ENCODE data around the gene SCT.

The SCT gene

GRCh38 chr11:626475-627307 is at the start of gene SCT:
Gene SCT, minus strand, starts transcription at chr11:627181. Its CDS starts 38 bp downstream, at chr11:627143.
- Histone ChIP-seq H3K27me3 (ENCODE audit: control insufficient read depth, insufficient read depth, low read length) (peaks cover 4% of the 10 kb centered on the region), H3K36me3 (ENCODE audit: control insufficient read depth, insufficient read depth, low read length) (no peaks in the 10 kb centered on the region), H3K4me1 (ENCODE audit: control insufficient read depth, insufficient read depth, low read length) (peaks cover 33% of the 10 kb centered on the region), H3K4me3 (ENCODE audit: low read length) (no peak within 1 kb of the TSS), H3K9me3 (ENCODE audit: control insufficient read depth, low read length) (no peaks in the 10 kb centered on the region), H3K9ac (ENCODE audit: low read length) (no peak within 1 kb of the TSS)

GRCh38 chr11:674406-674805 is 47.4 kb upstream of the SCT start:
- Histone ChIP-seq H3K4me3 (ENCODE audit: low read length) (no peak overlapping the region), H3K9ac (ENCODE audit: low read length) (no peak overlapping the region), H3K4me1 (ENCODE audit: control insufficient read depth, insufficient read depth, low read length) (no peaks in the 10 kb centered on the region), H3K9me3 (ENCODE audit: control insufficient read depth, low read length) (no peaks in the 10 kb centered on the region), H3K36me3 (ENCODE audit: control insufficient read depth, insufficient read depth, low read length) (no peaks in the 10 kb centered on the region), H3K27me3 (ENCODE audit: control insufficient read depth, insufficient read depth, low read length) (no peaks in the 10 kb centered on the region)

GRCh38 chr11:673866-674265 is 46.9 kb upstream of the SCT start:
- H3K9me3 ChIP-seq (ENCODE audit: control insufficient read depth, low read length): no peaks in the 10 kb centered on the region
- no peaks in the 10 kb centered on the region for H3K36me3 ChIP-seq (ENCODE audit: control insufficient read depth, insufficient read depth, low read length)
- H3K4me1 ChIP-seq (ENCODE audit: control insufficient read depth, insufficient read depth, low read length): no peaks in the 10 kb centered on the region
- no peaks in the 10 kb centered on the region for H3K27me3 ChIP-seq (ENCODE audit: control insufficient read depth, insufficient read depth, low read length)
- no peak overlapping the region for H3K4me3 ChIP-seq (ENCODE audit: low read length)
- no peak overlapping the region for H3K9ac ChIP-seq (ENCODE audit: low read length)

GRCh38 chr11:665704-666281 is 38.8 kb upstream of the SCT start:
- H3K4me3 ChIP-seq (ENCODE audit: low read length): no peak overlapping the region
- H3K9ac ChIP-seq (ENCODE audit: low read length): no peak overlapping the region
- H3K36me3 ChIP-seq (ENCODE audit: control insufficient read depth, insufficient read depth, low read length): no peaks in the 10 kb centered on the region
- no peaks in the 10 kb centered on the region for H3K4me1 ChIP-seq (ENCODE audit: control insufficient read depth, insufficient read depth, low read length)
- no peaks in the 10 kb centered on the region for H3K9me3 ChIP-seq (ENCODE audit: control insufficient read depth, low read length)
- H3K27me3 ChIP-seq (ENCODE audit: control insufficient read depth, insufficient read depth, low read length): no peaks in the 10 kb centered on the region

- Histone ChIP-seq H3K27me3 (ENCODE audit: control insufficient read depth, insufficient read depth, low read length) (no peaks in the 10 kb centered on the region), H3K9ac (ENCODE audit: low read length) (no peak overlapping the region), H3K36me3 (ENCODE audit: control insufficient read depth, insufficient read depth, low read length) (no peaks in the 10 kb centered on the region), H3K4me1 (ENCODE audit: control insufficient read depth, insufficient read depth, low read length) (no peaks in the 10 kb centered on the region), H3K4me3 (ENCODE audit: low read length) (no peak overlapping the region), H3K9me3 (ENCODE audit: control insufficient read depth, low read length) (no peaks in the 10 kb centered on the region)
These were observed 38.2 kb upstream of the SCT start for GRCh38 chr11:665062-665703.

- H3K36me3 ChIP-seq (ENCODE audit: control insufficient read depth, insufficient read depth, low read length): no peaks in the 10 kb centered on the region
- no peaks in the 10 kb centered on the region for H3K27me3 ChIP-seq (ENCODE audit: control insufficient read depth, insufficient read depth, low read length)
- H3K9ac ChIP-seq (ENCODE audit: low read length): no peak overlapping the region
- no peaks in the 10 kb centered on the region for H3K9me3 ChIP-seq (ENCODE audit: control insufficient read depth, low read length)
- H3K4me3 ChIP-seq (ENCODE audit: low read length): no peak overlapping the region
- H3K4me1 ChIP-seq (ENCODE audit: control insufficient read depth, insufficient read depth, low read length): peaks cover 5% of the 10 kb centered on the region
These were observed 35.8 kb upstream of the SCT start for GRCh38 chr11:662689-663274.

- no peaks in the 10 kb centered on the region for H3K36me3 ChIP-seq (ENCODE audit: control insufficient read depth, insufficient read depth, low read length)
- H3K9ac ChIP-seq (ENCODE audit: low read length): no peak overlapping the region
- no peaks in the 10 kb centered on the region for H3K27me3 ChIP-seq (ENCODE audit: control insufficient read depth, insufficient read depth, low read length)
- no peaks in the 10 kb centered on the region for H3K9me3 ChIP-seq (ENCODE audit: control insufficient read depth, low read length)
- no peak overlapping the region for H3K4me3 ChIP-seq (ENCODE audit: low read length)
- H3K4me1 ChIP-seq (ENCODE audit: control insufficient read depth, insufficient read depth, low read length): peaks cover 5% of the 10 kb centered on the region
These were observed 33.9 kb upstream of the SCT start for GRCh38 chr11:660681-661444.

- Histone ChIP-seq H3K4me1 (ENCODE audit: control insufficient read depth, insufficient read depth, low read length) (peaks cover 7% of the 10 kb centered on the region), H3K9me3 (ENCODE audit: control insufficient read depth, low read length) (no peaks in the 10 kb centered on the region), H3K4me3 (ENCODE audit: low read length) (no peak overlapping the region), H3K27me3 (ENCODE audit: control insufficient read depth, insufficient read depth, low read length) (no peaks in the 10 kb centered on the region), H3K9ac (ENCODE audit: low read length) (no peak overlapping the region), H3K36me3 (ENCODE audit: control insufficient read depth, insufficient read depth, low read length) (no peaks in the 10 kb centered on the region)
These were observed 33.3 kb upstream of the SCT start for GRCh38 chr11:660281-660680.

GRCh38 chr11:659532-660085 is 32.6 kb upstream of the SCT start:
- H3K9me3 ChIP-seq (ENCODE audit: control insufficient read depth, low read length): no peaks in the 10 kb centered on the region
- H3K27me3 ChIP-seq (ENCODE audit: control insufficient read depth, insufficient read depth, low read length): no peaks in the 10 kb centered on the region
- H3K4me3 ChIP-seq (ENCODE audit: low read length): no peak overlapping the region
- no peaks in the 10 kb centered on the region for H3K36me3 ChIP-seq (ENCODE audit: control insufficient read depth, insufficient read depth, low read length)
- peaks cover 14% of the 10 kb centered on the region for H3K4me1 ChIP-seq (ENCODE audit: control insufficient read depth, insufficient read depth, low read length)
- no peak overlapping the region for H3K9ac ChIP-seq (ENCODE audit: low read length)

GRCh38 chr11:657691-658126 is 30.7 kb upstream of the SCT start:
- Histone ChIP-seq H3K9me3 (ENCODE audit: control insufficient read depth, low read length) (no peaks in the 10 kb centered on the region), H3K36me3 (ENCODE audit: control insufficient read depth, insufficient read depth, low read length) (peaks cover 4% of the 10 kb centered on the region), H3K4me1 (ENCODE audit: control insufficient read depth, insufficient read depth, low read length) (peaks cover 16% of the 10 kb centered on the region), H3K9ac (ENCODE audit: low read length) (no peak overlapping the region), H3K4me3 (ENCODE audit: low read length) (no peak overlapping the region), H3K27me3 (ENCODE audit: control insufficient read depth, insufficient read depth, low read length) (no peaks in the 10 kb centered on the region)

GRCh38 chr11:656866-657265 is 29.9 kb upstream of the SCT start:
- Histone ChIP-seq H3K4me3 (ENCODE audit: low read length) (no peak overlapping the region), H3K4me1 (ENCODE audit: control insufficient read depth, insufficient read depth, low read length) (peaks cover 16% of the 10 kb centered on the region), H3K9me3 (ENCODE audit: control insufficient read depth, low read length) (no peaks in the 10 kb centered on the region), H3K36me3 (ENCODE audit: control insufficient read depth, insufficient read depth, low read length) (peaks cover 4% of the 10 kb centered on the region), H3K9ac (ENCODE audit: low read length) (no peak overlapping the region), H3K27me3 (ENCODE audit: control insufficient read depth, insufficient read depth, low read length) (no peaks in the 10 kb centered on the region)

Data from mucosa of stomach (tissue), 1 donor.